Suprapubic skin (tissue), 4 donors: Measurements from ENCODE around the gene DUSP14. TPM values are rescaled to one million over a fixed set of nuclear protein-coding genes. Genes with fewer than 3 reads are reported as not detected.

Experiments
- DNase-seq, 2 donors: peaks; one replicate each; pipeline ENCODE4 v3.0.0-alpha.2; 2019; ENCODE audit warnings: low spot score in 2 of 2
- H3K27ac ChIP-seq: fragments of 200-600 bp; sonication (generic); one replicate; pipeline ENCODE4 v1.5.1; 2019
- H3K27me3 ChIP-seq: fragments of 200-600 bp; sonication (generic); one replicate; pipeline ENCODE4 v1.5.1; 2019
- H3K36me3 ChIP-seq: fragments of 200-600 bp; sonication (generic); one replicate; pipeline ENCODE4 v1.5.1; 2019
- H3K4me1 ChIP-seq: fragments of 200-600 bp; sonication (generic); one replicate; pipeline ENCODE4 v1.5.1; 2019
- H3K4me3 ChIP-seq: fragments of 200-600 bp; sonication (generic); one replicate; pipeline ENCODE4 v1.5.1; 2019; ENCODE audit warnings: mild to moderate bottlenecking
- H3K9me3 ChIP-seq: fragments of 200-600 bp; sonication (generic); one replicate; pipeline ENCODE4 v1.5.1; 2019
- EP300 ChIP-seq: sonication (generic); formaldehyde crosslinking; IDR thresholded peaks from one replicate; pipeline ENCODE4 v1.6.1; 2017; ENCODE audit warnings: antibody characterized with exemption
- POLR2A ChIP-seq, 2 donors: fragments of 450-650 bp; IDR thresholded peaks; one replicate each; pipeline ENCODE4 v1.6.1; 2017; ENCODE audit warnings: antibody characterized with exemption in 2 of 2, mild to moderate bottlenecking in 2 of 2, moderate library complexity in 2 of 2
- POLR2AphosphoS5 ChIP-seq, 3 donors: sonication (generic); formaldehyde crosslinking; IDR thresholded peaks; one replicate each; pipeline ENCODE4 v1.6.1; 2017; ENCODE audit warnings: antibody characterized with exemption in 3 of 3
- WGBS: methylation state at CpG from one replicate; pipeline ENCODE4 v1.1.5; 2018; 5-methylcytosine and 5-hydroxymethylcytosine counted together
- total RNA-seq, 4 donors: library from RNA; depleted of rRNA; stranded (reverse); fragments of >200 nt; gene quantifications; one replicate each; pipeline ENCODE4 v1.1.0, GENCODE V29; 2016
- TF ChIP-seq, protein P1 (sequence below), 2 donors: fragments of 200-600 bp in 1 of 2; fragments of 450-650 bp in 1 of 2; sonication (generic) in 1 of 2; IDR thresholded peaks; one replicate each; pipeline ENCODE4 v1.5.1; 2016 to 2019; ENCODE audit warnings: antibody characterized with exemption in 2 of 2, mild to moderate bottlenecking in 1 of 2, moderate library complexity in 1 of 2

DUSP14 gene
- total RNA-seq, 4 donors from 2014 or later, result 31.4 to 107 (median 68.5) TPM

DNA sequence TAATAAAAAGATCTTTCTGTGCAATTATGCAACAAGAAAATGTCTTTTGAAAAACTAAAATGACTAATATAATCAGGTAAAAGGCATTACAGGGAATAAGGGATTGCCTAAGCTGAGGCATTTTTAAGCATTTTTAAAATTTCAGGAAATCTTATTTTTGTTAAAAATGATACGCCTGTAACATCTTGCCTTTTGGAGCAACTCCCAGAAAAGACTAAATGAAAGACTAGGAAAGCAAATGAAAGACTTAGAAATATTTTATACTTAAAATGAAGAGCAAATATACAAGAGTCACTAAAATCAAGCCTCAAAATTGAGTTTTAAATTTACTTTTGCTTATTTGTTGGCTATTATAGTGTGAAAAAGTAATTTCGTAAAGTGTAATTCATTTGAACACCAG lies 55.8 kb downstream of the DUSP14 start:
- H3K36me3 ChIP-seq, result peaks cover 25% of the 10 kb centered on the region
- 88% methylated on average over 2 of the region's 2 CpGs for WGBS

DNA sequence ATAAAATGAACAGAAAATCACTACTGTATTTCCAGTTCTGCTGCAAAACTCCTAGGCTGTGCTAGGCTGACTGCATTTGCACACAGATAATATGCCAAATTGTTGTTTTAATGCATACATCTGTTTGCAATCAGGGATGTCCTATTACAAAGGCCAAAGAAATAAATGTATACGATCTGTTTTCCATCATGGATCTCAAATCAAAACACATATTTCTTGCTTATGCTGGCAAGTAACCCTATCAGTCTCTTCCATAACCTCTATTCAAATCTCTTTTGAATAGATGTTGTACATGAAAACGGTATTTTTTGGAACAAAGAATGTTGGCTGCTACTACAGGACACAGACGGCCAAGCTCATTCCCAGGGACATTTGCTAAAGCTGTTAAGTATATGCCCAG lies 56.6 kb downstream of the DUSP14 start:
- peaks cover 13% of the 10 kb centered on the region for H3K4me1 ChIP-seq
- no peaks in the 10 kb centered on the region for H3K27me3 ChIP-seq
- H3K4me3 ChIP-seq, result no peak overlapping the region
- H3K27ac ChIP-seq, result no peak overlapping the region
- no peak for TF ChIP-seq POLR2AphosphoS5 (IDR thresholded peaks at IDR 0.05)
- no peak for TF ChIP-seq POLR2A (IDR thresholded peaks at IDR 0.05)
- TF ChIP-seq, protein P1, sequence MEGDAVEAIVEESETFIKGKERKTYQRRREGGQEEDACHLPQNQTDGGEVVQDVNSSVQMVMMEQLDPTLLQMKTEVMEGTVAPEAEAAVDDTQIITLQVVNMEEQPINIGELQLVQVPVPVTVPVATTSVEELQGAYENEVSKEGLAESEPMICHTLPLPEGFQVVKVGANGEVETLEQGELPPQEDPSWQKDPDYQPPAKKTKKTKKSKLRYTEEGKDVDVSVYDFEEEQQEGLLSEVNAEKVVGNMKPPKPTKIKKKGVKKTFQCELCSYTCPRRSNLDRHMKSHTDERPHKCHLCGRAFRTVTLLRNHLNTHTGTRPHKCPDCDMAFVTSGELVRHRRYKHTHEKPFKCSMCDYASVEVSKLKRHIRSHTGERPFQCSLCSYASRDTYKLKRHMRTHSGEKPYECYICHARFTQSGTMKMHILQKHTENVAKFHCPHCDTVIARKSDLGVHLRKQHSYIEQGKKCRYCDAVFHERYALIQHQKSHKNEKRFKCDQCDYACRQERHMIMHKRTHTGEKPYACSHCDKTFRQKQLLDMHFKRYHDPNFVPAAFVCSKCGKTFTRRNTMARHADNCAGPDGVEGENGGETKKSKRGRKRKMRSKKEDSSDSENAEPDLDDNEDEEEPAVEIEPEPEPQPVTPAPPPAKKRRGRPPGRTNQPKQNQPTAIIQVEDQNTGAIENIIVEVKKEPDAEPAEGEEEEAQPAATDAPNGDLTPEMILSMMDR (IDR thresholded peaks at IDR 0.05), result no peak
- TF ChIP-seq EP300, result no peak
- H3K36me3 ChIP-seq, result peaks cover 17% of the 10 kb centered on the region
- WGBS, result 42% methylated on average over 3 of the region's 3 CpGs
- no peak for DNase-seq
- no peaks in the 10 kb centered on the region for H3K9me3 ChIP-seq

More for the DNA sequence above, 55.8 kb downstream of the DUSP14 start:
- H3K4me1 ChIP-seq, result peaks cover 5% of the 10 kb centered on the region
- DNase-seq, result no peak
- TF ChIP-seq POLR2A (IDR thresholded peaks at IDR 0.05) (no peak), POLR2AphosphoS5 (IDR thresholded peaks at IDR 0.05) (no peak), EP300 (no peak)
- TF ChIP-seq, protein P1 (IDR thresholded peaks at IDR 0.05), result no peak
- no peak overlapping the region for H3K27ac ChIP-seq
- H3K4me3 ChIP-seq, result no peak overlapping the region
- no peaks in the 10 kb centered on the region for H3K9me3 ChIP-seq
- H3K27me3 ChIP-seq, result no peaks in the 10 kb centered on the region

DNA sequence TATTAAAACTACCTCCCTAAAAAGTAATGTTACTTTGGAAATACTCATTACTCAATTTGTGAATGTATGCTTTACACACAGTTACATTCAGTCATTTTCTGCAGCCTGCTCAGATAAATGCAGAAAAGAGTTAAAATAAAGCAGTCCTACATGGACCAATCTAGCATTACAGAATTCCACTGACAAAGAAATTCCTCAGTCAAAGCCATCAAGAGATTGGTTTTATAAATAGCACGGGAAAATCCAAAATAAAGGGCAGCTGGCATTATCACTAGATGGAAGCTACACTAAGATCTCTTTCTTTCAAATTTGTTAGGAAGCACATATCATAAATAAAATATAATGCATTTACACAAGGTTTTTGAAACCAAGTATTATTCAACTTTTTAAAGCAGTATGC lies 58.3 kb downstream of the DUSP14 start:
- no peak for TF ChIP-seq POLR2A (IDR thresholded peaks at IDR 0.05)
- TF ChIP-seq, protein P1 (IDR thresholded peaks at IDR 0.05), result no peak
- TF ChIP-seq EP300, result no peak
- Histone ChIP-seq H3K4me1 (peaks cover 23% of the 10 kb centered on the region), H3K27ac (no peak overlapping the region), H3K27me3 (no peaks in the 10 kb centered on the region), H3K9me3 (no peaks in the 10 kb centered on the region), H3K36me3 (peaks cover 8% of the 10 kb centered on the region), H3K4me3 (no peak overlapping the region)
- 39% methylated on average over 1 of the region's 1 CpG for WGBS
- DNase-seq, result no peak

DNA sequence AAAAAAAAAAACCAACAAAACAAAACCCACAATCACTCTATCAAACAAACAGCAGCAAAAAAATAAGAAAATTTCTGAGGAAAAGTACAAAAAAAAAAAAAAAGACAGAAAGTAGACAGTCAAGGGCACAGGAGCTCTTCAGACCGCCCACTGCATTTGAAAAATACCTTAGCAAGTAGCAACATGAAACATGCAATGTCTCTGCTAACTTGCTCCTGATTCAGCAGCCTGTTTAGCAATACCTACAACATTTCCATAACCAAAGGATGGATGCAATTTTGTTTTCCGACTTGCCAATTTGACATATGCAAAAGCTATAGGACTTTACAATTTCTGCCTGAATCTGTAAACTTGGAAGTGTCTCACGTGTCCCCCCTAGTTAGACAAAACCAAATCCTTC lies 62.1 kb downstream of the DUSP14 start:
- no peak overlapping the region for H3K4me3 ChIP-seq
- no peaks in the 10 kb centered on the region for H3K27me3 ChIP-seq
- peaks cover 18% of the 10 kb centered on the region for H3K4me1 ChIP-seq
- no peaks in the 10 kb centered on the region for H3K9me3 ChIP-seq
- no peak for DNase-seq
- WGBS, result 62% methylated on average over 3 of the region's 3 CpGs
- H3K27ac ChIP-seq, result no peak overlapping the region
- TF ChIP-seq POLR2AphosphoS5 (IDR thresholded peaks at IDR 0.05) (no peak), POLR2A (IDR thresholded peaks at IDR 0.05) (no peak), EP300 (no peak)
- TF ChIP-seq, protein P1 (IDR thresholded peaks at IDR 0.05), result no peak
- peaks cover 39% of the 10 kb centered on the region for H3K36me3 ChIP-seq

DNA sequence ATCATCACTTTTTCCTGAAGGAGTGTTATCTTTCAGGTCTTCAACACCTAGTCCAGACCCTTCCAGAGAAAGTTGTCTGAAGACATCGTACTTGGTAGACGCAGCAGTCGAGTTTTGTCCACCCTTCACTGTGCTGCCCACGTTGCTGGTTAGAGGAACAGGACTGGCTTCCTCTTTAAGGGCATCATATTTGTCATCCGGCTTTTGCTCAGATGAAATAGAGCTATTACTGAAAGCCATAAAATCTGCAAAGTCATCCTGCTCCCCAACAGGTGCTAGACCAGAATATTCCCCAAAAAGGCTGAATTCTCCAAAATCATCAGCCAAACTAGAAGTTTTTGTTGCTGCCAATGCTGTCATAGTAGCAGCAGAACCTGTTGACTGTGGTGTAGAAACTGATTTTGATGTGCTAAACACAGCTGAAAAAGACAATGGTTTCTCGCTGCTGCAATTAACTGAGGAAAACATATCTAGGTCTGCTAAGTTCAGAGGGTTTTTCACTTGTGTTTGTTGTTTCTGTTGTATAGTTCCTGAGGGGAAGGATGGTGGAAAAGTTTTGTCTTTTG lies 63.8 kb downstream of the DUSP14 start:
- peaks cover 18% of the 10 kb centered on the region for H3K4me1 ChIP-seq
- H3K27me3 ChIP-seq, result no peaks in the 10 kb centered on the region
- no peak overlapping the region for H3K27ac ChIP-seq
- no peak for DNase-seq
- 89% methylated on average over 6 of the region's 6 CpGs for WGBS
- no peaks in the 10 kb centered on the region for H3K9me3 ChIP-seq
- peaks cover 53% of the 10 kb centered on the region for H3K36me3 ChIP-seq
- no peak overlapping the region for H3K4me3 ChIP-seq
- TF ChIP-seq, protein P1 (IDR thresholded peaks at IDR 0.05), result no peak
- no peak for TF ChIP-seq EP300
- TF ChIP-seq POLR2AphosphoS5 (IDR thresholded peaks at IDR 0.05), result no peak
- no peak for TF ChIP-seq POLR2A (IDR thresholded peaks at IDR 0.05)
